ENCODE results near the gene CYP46A1.

GRCh38 chr14:99707420-99707819 is 23.3 kb downstream of the CYP46A1 start:
- TF ChIP-seq POLR2A (IDR thresholded peaks at IDR 0.05) = no peak
- no peak for TF ChIP-seq CTCF (IDR thresholded peaks at IDR 0.05 in 4 of 5, conservative IDR thresholded peaks at IDR 0.05 in 1 of 5)
